NCI-H1417 treated with DMSO at 0.1 percent for 48 hours (cell line): Measurements from ENCODE around the gene ZNRF3.
"Not testable (repeated sequence)": the region's sequence is repeated elsewhere in the genome, so short reads cannot be mapped to it uniquely, and the experiment has no call there.

Experiments
- DNase-seq: peaks from one replicate; lab custom pipeline; 2025; lab: John Stamatoyannopoulos, UW

The ZNRF3 gene

GRCh38 chr22:29070490-29070889 is 187.1 kb downstream of the ZNRF3 start:
- DNase-seq: no peak

- DNase-seq: no peak
These were observed 188.1 kb downstream of the ZNRF3 start for GRCh38 chr22:29071261-29072045.

GRCh38 chr22:29072193-29072978 is 189.0 kb downstream of the ZNRF3 start:
- no peak for DNase-seq

GRCh38 chr22:29072979-29073617 is 189.7 kb downstream of the ZNRF3 start, which contains the start of gene KREMEN1:
Gene KREMEN1, plus strand, starts transcription at chr22:29073035. Its CDS starts 96 bp downstream, at chr22:29073131.
- DNase-seq: no peak

- no peak for DNase-seq
These were observed 190.4 kb downstream of the ZNRF3 start for GRCh38 chr22:29073618-29074275.

GRCh38 chr22:29074276-29074772 is 191.0 kb downstream of the ZNRF3 start:
- DNase-seq: no peak

GRCh38 chr22:29078036-29078868 is 194.9 kb downstream of the ZNRF3 start:
- DNase-seq: no peak

GRCh38 chr22:29078869-29079207 is 195.5 kb downstream of the ZNRF3 start:
- no peak for DNase-seq

- DNase-seq: no peak
These were observed 196.0 kb downstream of the ZNRF3 start for GRCh38 chr22:29079218-29079901.

GRCh38 chr22:29080106-29080975 is 197.0 kb downstream of the ZNRF3 start:
- no peak for DNase-seq

- DNase-seq: no peak
These were observed 198.3 kb downstream of the ZNRF3 start for GRCh38 chr22:29081517-29082236.

GRCh38 chr22:29082826-29083545 is 199.6 kb downstream of the ZNRF3 start:
- DNase-seq: no peak

- not testable (repeated sequence) for DNase-seq
These were observed 200.2 kb downstream of the ZNRF3 start for GRCh38 chr22:29083576-29083932.

- DNase-seq: no peak
These were observed 200.7 kb downstream of the ZNRF3 start for GRCh38 chr22:29083933-29084591.

- no peak for DNase-seq
These were observed 203.6 kb downstream of the ZNRF3 start for GRCh38 chr22:29087012-29087411.

GRCh38 chr22:29088809-29089208 is 205.4 kb downstream of the ZNRF3 start:
- DNase-seq: no peak

GRCh38 chr22:29089507-29089906 is 206.1 kb downstream of the ZNRF3 start:
- no peak for DNase-seq

GRCh38 chr22:29090039-29090438 is 206.7 kb downstream of the ZNRF3 start:
- DNase-seq: no peak
